WI38 (cell line): Measurements from ENCODE around the gene NPHP4.

Source experiments
- H3K4me3 ChIP-seq: 2 replicates; pipeline ENCODE4 v1.5.1; 2011; ENCODE audit warnings: low read depth, mild to moderate bottlenecking, control low read depth, low read length
- TF ChIP-seq, protein P1 (sequence below): IDR thresholded peaks from 2 replicates; pipeline ENCODE4 v1.5.1; 2012; ENCODE audit warnings: low read depth, mild to moderate bottlenecking, control low read depth, low read length

The NPHP4 gene

DNA sequence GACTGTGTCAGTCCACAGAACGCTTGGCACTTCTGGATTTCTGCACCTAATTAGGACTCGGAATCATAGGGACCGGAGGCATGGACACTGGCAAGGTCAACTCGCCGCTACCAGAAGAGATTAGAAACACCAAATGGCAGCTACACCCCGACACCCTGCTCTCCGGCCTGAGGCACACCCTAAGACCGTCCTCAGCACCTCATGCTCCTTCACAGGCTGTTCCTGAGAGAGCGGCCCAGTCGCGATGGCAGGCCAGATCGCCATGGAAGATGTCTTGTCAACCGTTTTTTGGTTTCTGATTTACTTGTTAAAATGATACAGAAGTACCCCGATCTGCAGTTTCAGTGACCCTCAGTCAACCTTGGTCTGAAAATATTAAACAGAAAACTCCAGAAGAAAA, 46.8 kb downstream of the NPHP4 start:
- TF ChIP-seq, protein P1, sequence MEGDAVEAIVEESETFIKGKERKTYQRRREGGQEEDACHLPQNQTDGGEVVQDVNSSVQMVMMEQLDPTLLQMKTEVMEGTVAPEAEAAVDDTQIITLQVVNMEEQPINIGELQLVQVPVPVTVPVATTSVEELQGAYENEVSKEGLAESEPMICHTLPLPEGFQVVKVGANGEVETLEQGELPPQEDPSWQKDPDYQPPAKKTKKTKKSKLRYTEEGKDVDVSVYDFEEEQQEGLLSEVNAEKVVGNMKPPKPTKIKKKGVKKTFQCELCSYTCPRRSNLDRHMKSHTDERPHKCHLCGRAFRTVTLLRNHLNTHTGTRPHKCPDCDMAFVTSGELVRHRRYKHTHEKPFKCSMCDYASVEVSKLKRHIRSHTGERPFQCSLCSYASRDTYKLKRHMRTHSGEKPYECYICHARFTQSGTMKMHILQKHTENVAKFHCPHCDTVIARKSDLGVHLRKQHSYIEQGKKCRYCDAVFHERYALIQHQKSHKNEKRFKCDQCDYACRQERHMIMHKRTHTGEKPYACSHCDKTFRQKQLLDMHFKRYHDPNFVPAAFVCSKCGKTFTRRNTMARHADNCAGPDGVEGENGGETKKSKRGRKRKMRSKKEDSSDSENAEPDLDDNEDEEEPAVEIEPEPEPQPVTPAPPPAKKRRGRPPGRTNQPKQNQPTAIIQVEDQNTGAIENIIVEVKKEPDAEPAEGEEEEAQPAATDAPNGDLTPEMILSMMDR = no peak
- no peak overlapping the region for H3K4me3 ChIP-seq

DNA sequence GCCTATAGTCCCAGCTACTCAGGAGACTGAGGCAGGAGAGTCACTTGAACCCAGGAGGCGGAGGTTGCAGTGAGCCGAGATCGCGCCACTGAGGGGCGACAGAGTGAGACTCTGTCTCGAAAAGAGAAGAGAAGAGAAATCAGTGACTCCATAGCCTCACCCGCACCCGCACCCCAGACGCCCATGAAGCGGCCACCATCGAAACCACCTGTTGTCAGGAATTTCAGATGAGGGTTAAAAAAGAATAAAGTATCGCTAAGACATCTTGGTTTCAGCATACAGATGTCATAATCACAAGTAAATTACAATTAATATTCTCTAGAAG, 47.4 kb downstream of the NPHP4 start:
- TF ChIP-seq, protein P1 = no peak

DNA sequence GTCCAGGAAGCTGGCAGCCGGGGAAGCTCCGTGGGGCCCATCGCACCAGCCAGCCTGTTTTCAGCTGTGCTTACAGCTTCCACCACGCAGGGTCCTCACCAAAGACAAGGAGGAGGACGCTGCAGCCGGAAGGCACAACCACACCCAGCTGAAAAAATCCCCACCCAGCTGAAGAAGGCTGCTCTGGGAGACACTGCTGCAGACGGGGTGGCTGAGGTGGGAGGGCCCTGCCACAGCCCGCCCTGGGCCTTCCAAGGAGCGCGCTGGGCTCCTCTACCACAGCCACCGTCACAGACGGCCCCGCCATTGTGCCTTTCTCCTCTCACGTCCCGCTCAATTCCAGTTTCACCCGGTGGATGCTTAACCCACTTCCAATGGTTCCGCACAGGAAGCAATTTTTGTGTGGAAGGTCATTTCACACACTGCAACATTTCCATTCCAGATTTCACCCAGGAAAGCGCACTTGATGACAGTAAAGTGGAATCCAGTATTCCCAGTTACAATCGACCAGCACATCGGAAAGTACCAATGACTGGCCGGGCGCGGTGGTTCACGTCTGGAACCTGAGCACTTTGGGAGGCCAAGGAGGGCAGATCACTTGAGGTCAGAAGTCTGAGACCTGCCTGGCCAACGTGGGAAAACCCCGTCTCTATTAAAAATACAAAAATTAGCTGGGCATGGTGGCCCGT, 47.9 kb downstream of the NPHP4 start:
- H3K4me3 ChIP-seq = no peak overlapping the region
- TF ChIP-seq, protein P1 = no peak

More for the DNA sequence above, 47.4 kb downstream of the NPHP4 start:
- H3K4me3 ChIP-seq = no peak overlapping the region

DNA sequence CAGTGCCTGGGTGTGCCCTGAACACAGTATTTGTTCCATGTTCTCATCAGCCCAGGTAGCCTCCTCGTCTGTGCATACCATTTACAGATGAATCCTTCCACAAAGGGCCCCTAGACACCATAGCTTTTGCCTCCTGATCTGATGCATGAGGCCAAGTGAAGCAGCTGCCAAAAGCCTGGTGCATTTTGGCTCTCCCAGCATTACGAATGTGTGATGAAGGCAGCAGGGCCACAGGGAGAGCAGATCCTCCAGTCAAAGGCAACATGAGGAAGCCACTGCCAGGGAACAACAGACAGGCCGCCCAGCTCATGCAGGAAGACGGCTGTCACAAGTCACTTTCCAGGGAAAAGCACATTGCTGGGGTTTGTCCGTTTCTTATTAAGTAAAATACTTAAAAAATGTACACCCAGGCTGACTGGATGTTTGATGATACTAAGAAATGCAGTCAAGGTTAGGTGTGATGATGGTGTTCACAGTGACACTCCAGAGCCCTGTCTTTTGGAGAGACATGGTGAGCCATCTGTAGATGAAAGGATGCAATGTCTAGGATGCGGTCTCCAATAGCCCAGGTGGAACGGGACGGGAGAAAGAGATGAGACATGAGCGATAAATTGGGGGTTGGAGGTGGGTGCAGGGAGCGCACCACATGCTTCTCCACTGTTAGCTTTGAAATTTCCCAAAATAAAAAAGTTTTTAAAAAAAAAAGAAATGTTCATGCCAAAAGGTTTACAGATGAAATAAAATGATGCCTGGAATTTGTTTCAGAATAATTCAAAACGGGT, 48.7 kb downstream of the NPHP4 start:
- H3K4me3 ChIP-seq = no peak overlapping the region
- TF ChIP-seq, protein P1 = no peak

DNA sequence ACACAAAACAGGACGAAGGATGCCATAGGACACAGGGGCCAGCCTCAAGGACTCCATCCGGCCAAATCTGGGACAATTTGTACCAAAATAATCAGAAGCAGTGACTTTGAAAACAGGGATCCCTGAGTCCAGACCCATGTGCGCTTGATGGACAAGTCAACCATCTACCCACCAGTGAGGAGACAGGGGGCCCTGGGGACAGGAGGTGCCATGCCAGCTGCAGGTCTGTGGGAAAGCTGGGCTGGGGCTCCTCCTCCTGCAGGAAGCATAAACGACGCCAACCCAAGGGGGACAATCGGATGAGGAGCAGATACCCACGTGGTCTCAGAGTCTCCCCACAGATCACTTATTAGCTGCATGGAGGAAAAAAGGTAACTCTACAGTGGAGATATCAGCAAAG, 50.6 kb downstream of the NPHP4 start:
- no peak overlapping the region for H3K4me3 ChIP-seq
- TF ChIP-seq, protein P1 = no peak

DNA sequence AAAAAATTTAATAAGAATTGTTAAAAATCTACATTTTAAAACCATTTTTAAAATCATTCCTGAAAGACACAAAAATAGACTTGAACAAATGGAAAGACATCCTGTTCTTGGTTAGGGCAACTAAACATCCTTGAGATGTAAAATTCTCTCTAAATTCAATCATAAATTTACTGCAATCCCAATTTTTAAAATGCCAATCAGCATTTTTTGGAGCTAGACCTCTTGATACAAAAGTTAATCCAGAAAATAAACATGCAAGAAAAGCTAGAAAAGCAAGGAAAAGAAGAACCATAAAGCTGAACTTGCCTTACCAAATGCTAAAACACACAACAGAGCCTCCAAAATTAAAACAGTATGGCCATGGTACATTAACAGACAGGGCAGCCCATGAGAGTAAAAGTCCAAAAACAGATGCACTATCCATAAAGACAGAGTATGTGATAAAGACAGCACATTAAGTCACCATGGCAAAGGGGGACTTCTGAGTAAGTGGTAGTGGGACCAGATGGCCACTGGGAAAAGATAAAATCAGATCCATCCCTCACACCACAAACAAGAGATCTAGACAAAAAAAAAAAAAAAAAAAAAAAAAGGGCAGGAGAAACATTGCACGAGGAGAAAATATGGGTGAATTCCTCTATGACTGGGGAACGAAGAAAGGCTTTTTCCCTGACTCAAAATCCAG, 51.4 kb downstream of the NPHP4 start:
- TF ChIP-seq, protein P1 = no peak

More for the DNA sequence above, 51.4 kb downstream of the NPHP4 start:
- no peak overlapping the region for H3K4me3 ChIP-seq
